GM19455 (cell line): ENCODE measurements around the gene PAM16.
"Not testable (repeated sequence)": the region's sequence is repeated elsewhere in the genome, so short reads cannot be mapped to it uniquely, and the experiment has no call there.

Experiments
- ATAC-seq: cut with Tn5 transposase; IDR thresholded peaks from one replicate; pipeline ENCODE4 v1.9.1; 2021; ENCODE audit not compliant: unreplicated experiment

Gene PAM16

GRCh38 chr16:4337540-4338088 lies 13.5 kb downstream of the PAM16 start:
- ATAC-seq: no peak

DNA sequence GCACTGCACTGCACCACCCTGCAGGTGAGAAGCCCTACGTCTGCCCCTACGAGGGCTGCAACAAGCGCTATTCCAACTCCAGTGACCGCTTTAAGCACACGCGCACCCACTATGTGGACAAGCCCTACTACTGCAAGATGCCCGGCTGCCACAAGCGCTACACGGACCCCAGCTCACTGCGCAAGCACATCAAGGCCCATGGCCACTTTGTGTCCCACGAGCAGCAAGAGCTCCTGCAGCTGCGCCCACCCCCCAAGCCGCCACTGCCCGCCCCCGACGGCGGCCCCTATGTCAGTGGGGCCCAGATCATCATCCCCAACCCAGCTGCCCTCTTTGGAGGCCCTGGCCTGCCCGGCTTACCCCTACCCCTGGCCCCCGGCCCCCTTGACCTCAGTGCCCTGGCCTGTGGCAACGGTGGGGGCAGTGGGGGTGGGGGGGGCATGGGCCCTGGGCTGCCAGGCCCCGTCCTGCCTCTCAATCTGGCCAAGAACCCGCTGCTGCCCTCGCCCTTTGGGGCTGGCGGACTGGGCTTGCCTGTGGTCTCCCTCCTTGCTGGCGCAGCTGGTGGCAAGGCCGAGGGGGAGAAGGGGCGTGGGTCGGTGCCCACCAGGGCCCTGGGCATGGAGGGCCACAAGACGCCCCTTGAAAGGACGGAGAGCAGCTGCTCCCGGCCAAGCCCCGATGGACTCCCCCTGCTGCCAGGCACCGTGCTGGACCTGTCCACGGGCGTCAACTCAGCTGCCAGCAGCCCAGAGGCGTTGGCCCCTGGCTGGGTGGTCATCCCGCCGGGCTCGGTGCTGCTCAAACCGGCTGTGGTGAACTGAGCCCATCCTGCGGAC lies 14.2 kb downstream of the PAM16 start:
- no peak for ATAC-seq

DNA sequence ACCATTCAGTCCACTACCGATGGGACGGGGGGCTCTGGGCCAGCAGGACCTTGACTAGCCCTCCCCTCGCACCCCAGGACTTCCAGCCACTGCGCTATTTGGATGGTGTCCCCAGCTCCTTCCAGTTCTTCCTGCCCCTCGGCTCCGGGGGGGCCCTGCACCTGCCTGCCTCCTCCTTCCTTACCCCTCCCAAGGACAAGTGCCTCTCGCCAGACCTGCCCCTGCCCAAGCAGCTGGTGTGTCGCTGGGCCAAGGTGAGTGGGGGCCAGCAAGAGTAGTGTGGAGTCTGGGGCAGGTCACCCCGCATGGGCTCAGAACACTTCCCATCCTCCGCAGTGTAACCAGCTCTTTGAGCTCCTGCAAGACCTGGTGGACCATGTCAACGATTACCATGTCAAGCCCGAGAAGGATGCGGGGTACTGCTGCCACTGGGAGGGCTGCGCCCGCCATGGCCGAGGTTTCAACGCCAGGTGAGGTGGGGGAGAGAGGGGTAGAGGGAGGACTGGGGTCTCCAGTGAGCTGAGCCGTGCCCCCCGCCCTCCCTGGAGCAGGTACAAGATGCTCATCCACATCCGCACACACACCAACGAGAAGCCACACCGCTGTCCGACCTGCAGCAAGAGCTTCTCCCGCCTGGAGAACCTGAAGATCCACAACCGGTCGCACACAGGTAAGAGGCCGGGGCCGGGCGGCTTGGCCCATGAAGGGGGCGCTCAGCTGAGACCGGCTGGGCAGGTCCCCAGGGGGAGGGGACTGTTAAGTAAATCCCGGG lies 16.2 kb downstream of the PAM16 start:
- ATAC-seq: no peak

- not testable (repeated sequence) for ATAC-seq
Observed at GRCh38 chr16:4333714-4334113, 17.4 kb downstream of the PAM16 start.

DNA sequence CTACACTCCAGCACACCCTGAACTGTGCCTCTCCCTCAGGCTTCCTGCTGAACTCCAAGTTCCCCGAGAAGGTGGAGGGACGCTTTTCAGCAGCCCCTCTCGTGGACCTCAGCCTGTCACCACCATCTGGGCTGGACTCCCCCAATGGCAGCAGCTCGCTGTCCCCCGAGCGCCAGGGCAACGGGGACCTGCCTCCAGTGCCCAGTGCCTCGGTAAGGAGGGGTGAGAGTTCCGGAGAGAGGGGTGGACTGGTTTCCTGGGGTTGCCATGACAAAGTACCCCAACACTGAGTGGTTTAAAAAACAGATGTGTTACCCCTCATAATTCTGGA lies 17.8 kb downstream of the PAM16 start:
- no peak for ATAC-seq

DNA sequence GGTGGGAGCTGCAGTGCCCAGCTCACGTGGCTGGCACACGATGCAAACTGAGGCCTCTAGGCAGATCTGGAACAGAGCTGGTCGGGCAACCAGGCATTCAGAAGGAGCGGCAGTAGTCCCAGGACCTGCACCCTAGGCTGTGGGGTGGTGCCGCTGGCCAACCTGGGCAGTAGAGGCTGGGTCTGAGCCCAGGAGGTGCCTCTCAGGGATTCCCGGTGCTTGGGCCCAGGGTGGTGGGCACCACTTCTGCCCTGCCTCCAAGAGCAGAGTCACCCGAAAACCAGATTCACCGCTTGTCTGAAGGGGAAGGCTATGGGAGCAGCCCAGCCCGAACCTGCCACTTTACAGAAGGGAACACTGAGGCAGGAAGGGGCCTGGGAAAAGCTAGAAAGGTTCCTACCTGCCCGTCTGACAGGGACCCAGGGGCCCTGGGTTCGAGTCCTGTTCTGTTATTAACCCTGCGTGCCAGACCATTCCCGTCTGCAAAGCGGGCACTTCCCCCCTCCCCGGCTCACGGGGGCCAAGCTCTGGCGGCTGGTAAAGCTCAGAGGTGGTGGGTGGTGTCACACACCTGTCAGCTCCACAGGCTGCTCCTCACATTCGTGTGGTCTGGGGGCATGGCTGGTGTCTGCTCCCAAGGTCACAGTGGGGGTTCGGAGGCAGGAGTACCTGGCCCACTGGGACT lies 18.4 kb downstream of the PAM16 start:
- ATAC-seq: no peak

- no peak for ATAC-seq
Observed at GRCh38 chr16:4332083-4332482, 19.0 kb downstream of the PAM16 start.

DNA sequence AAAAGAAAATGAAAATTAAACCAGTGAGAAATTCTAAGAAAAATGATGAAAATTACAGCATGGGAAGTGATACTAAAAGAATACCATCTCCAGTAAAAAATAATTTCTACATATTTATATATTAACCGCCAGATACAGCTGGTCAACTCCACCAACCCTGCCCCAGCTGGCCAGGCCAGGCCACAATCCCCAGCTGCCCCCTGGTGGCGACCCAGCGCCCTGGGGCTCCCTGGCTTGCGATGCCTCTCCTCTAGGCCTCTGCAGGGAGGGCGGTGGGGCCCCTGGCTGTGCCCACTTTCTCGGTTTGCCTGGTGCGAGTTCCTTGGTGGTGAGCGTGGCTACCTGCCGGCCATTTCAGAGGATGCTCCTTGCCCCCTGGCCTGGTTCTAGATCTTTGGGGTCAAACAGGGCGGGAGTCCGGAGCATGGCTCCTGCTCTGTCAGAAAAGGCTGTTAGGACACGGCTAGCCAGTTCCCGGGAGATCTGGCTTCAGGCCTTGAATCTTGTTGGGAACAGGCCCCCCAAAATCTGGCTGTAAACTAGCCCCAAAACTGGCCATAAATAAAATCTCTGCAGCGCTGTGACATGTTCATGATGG lies 20.7 kb downstream of the PAM16 start:
- no peak for ATAC-seq

- ATAC-seq: no peak
Observed at GRCh38 chr16:4328782-4329775, 22.0 kb downstream of the PAM16 start.

DNA sequence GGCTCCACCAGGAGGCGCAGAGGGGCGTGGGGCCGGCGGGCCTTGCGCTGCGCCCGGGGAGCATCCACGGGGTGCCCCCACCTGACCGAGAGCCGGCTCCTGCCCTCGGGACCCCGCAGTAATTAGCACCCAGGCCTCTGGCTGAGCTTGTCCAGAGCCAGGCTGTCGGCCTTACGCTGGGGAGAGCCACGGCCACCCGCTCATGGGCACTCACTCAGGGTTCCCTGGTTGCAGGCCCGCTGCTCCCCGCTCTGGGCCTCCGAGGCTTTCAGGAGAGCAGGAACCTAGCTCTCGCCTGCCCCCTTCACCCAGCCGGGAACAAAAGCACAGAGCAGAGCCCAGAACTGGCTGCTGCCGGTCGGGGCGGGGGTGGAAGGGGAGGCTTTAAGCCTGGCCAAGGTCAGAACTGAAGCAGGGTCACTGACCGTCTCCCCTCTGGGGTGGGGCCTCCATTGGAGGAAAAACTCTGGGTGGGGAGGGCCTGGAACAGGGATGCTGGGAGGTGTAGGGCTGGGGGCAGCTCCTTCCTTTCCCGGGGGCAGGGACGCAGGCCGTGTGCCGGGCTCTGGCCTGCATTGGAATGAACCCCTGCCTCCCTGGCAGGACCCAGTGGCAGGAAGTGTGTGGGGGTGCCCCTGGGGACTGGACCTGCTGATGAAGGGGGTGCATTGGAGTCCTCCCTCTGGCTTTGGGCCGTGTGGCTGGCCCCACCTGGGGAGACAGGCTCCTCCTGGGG lies 22.9 kb downstream of the PAM16 start:
- ATAC-seq: no peak

DNA sequence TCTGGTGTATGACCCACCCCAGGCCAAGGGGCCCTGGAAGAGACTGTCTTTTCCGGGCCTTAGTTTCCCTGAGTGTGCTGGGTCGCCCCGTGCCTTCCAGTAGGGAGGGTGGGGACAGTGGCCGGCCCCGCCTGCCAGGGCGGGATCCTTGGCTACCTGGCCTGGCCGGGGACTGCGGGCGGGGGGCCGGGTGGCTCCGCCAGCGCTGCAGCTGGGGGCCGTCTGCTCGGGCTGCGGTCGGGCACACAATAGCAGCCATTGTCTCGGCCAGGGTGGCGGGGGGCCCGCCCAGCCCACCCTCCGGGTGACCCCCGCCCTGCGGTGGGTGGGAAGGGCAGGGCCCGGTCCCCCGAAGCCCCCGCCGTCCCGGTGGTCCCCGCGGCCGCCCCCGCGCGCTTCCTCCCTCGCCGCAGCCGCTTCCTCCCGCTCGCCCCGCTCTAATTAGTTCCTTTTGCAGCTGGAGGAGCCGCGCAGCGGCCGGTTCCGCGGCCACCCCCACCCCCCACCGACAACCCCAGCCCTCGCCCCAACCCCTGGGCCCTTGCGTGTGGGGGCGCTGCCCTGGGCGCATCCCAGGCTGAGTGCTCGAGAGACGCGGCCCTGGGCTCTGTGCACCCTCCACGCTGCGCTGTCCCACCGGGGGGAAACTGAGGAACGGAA lies 23.6 kb downstream of the PAM16 start:
- ATAC-seq: no peak

GRCh38 chr16:4325253-4325758 lies 25.8 kb downstream of the PAM16 start:
- ATAC-seq: no peak

- no peak for ATAC-seq
Observed at GRCh38 chr16:4324492-4325252, 26.4 kb downstream of the PAM16 start.

DNA sequence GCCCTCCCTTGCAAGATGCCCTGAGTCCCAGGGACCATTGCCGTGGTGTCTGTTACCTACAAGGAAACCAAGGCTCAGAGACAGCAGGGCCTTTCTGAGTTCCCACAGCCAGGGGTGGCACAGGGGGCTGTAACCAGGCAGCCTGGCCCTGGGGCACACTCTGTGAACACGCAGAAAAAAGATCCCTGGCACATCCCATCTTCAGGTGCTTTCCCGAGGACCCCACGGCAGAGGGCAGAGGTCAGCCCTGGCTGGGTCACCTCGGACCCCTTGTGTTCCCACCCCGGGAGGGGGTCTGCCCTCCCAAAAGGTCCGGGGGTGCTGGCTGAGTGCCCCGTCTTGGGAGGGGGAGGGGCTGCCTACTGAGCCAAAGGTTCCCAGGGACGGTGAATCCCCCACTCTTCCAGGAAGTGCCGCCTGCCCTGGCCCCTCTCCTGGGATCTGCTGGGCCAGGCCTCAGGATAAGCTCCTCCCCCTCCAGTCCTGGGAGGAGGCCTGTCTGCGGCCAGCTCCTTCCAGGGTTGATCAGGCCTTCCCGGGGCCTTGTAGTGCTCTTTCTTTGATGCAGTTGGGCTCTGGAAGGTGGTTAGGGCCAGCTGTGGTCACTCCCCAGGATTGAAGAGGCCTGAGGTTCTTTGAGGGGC lies 27.2 kb downstream of the PAM16 start:
- no peak for ATAC-seq

DNA sequence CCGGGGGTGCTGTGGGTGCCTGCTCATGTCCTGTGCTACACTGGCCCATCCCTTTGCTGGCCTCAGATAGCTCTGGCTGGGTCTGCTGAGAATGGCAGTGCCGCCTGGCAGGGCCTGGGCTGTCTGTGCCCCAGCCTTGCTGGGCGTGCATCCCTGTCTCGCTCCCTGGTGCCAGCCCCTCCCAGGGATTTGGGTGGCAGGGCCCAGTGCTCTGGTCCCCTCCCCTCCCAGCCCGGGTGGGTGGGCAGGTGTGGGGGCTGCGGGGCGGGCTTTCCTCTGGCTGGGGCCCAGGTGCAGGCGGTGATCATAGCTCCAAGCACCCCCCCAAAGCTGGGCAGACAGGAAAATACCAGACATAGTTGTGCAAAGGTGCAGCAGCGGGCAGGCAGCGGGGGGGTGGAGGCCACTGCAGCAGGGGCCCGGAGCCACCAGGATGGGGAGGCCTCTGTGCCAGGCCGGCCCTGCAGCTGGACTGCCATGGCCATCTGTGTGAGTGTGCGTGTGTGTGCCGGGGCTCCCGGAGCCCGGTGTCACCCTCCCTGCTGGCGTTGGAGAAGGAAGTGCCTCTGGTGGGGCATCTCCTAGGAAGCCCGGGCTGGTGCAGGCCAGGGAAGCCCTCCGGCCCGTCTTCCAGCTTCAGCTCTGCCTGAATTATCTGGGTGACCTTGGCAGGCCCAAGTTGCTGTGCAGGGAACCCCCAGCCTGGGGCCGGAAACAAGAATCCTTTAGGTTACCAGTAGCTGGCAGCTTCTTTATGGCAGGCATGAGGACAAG lies 27.9 kb downstream of the PAM16 start:
- ATAC-seq: no peak
